Measurements from ENCODE around the gene MAP7D1.

DNA sequence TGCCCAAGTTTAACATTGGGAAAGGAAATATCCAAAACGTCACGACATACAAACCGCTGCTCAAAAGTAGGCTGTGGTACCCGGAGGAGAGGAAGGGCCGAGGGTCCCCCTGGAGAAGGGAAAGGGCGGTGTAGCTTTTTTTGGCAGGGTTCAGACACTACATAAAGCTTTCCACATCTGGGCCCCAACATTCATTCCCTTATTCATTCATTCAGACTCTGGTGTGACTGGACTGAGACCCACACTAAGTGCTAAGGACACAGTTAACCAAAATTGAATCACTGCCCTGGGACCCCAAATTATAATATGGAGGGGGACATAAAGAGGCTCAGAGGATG lies 20.7 kb upstream of the MAP7D1 start:
- no peak for TF ChIP-seq ZFX (IDR thresholded peaks at IDR 0.05; ENCODE audit: borderline replicate concordance)
- TF ChIP-seq, protein P1, sequence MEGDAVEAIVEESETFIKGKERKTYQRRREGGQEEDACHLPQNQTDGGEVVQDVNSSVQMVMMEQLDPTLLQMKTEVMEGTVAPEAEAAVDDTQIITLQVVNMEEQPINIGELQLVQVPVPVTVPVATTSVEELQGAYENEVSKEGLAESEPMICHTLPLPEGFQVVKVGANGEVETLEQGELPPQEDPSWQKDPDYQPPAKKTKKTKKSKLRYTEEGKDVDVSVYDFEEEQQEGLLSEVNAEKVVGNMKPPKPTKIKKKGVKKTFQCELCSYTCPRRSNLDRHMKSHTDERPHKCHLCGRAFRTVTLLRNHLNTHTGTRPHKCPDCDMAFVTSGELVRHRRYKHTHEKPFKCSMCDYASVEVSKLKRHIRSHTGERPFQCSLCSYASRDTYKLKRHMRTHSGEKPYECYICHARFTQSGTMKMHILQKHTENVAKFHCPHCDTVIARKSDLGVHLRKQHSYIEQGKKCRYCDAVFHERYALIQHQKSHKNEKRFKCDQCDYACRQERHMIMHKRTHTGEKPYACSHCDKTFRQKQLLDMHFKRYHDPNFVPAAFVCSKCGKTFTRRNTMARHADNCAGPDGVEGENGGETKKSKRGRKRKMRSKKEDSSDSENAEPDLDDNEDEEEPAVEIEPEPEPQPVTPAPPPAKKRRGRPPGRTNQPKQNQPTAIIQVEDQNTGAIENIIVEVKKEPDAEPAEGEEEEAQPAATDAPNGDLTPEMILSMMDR (IDR thresholded peaks at IDR 0.05), result no peak
